Parathyroid adenoma (tissue), 2 donors: ENCODE data around the gene SMG6.

Experiments
- H2AFZ ChIP-seq: fragments of 300-600 bp; sonication (generic); one replicate; pipeline ENCODE4 v1.7.0; 2017; ENCODE audit warnings: antibody characterized with exemption, mild to moderate bottlenecking
- H3K27ac ChIP-seq: fragments of 300-600 bp; sonication (generic); one replicate; pipeline ENCODE4 v1.7.0; 2017
- H3K27me3 ChIP-seq: fragments of 300-600 bp; sonication (generic); one replicate; pipeline ENCODE4 v1.7.0; 2017; ENCODE audit warnings: low read length; ENCODE audit not compliant: control insufficient read depth, insufficient read depth
- H3K36me3 ChIP-seq: fragments of 300-600 bp; sonication (generic); one replicate; pipeline ENCODE4 v1.7.0; 2017; ENCODE audit warnings: low read length; ENCODE audit not compliant: control insufficient read depth, insufficient read depth
- H3K4me1 ChIP-seq: fragments of 300-600 bp; sonication (generic); one replicate; pipeline ENCODE4 v1.7.0; 2017; ENCODE audit warnings: control low read depth
- H3K4me2 ChIP-seq: fragments of 300-600 bp; sonication (generic); one replicate; pipeline ENCODE4 v1.7.0; 2017; ENCODE audit warnings: low read length
- H3K4me3 ChIP-seq: fragments of 300-600 bp; sonication (generic); one replicate; pipeline ENCODE4 v1.7.0; 2017; ENCODE audit warnings: low read depth, low read length
- H3K79me2 ChIP-seq: fragments of 300-600 bp; sonication (generic); one replicate; pipeline ENCODE4 v1.7.0; 2017; ENCODE audit warnings: control low read depth
- H3K9ac ChIP-seq: fragments of 300-600 bp; sonication (generic); one replicate; pipeline ENCODE4 v1.7.0; 2017; ENCODE audit warnings: mild to moderate bottlenecking
- H3K9me3 ChIP-seq: fragments of 300-600 bp; sonication (generic); one replicate; pipeline ENCODE4 v1.7.0; 2017; ENCODE audit warnings: low read length; ENCODE audit not compliant: control insufficient read depth
- CTCF ChIP-seq: fragments of 300-600 bp; sonication (generic); IDR thresholded peaks from one replicate; pipeline ENCODE4 v1.7.0; 2017; ENCODE audit warnings: antibody characterized with exemption, mild to moderate bottlenecking
- donor health status: primary hyperparathyroidism.

Gene SMG6

DNA sequence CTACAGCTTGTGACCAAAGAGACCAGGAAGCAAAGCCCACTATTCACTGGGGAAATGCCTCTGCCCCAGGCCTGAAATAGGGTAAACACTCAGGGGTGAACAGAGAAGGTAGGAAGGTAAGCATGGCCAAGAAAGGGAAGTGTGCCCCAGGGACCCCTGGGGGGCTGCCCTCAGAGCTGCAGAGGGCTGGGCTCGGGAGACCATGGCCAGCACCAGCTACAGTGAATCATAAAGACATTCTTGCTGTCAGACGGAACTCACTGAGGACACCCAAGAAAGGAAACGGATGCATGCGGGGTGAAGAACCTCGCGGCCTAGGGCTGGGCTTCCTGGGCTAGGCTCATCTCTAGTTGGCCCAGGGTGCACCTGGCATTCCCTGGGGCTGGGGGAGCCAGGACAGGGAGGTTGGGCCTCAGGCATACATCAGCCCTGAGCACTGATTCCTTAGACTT lies 239.0 kb downstream of the SMG6 start:
- Histone ChIP-seq H3K4me3 (no peak overlapping the region), H3K79me2 (no peaks in the 10 kb centered on the region), H3K27ac (peak overlapping the region; percentile 37), H2AFZ (no peak overlapping the region), H3K4me1 (no peaks in the 10 kb centered on the region), H3K36me3 (no peaks in the 10 kb centered on the region), H3K9ac (no peak overlapping the region), H3K27me3 (no peaks in the 10 kb centered on the region), H3K9me3 (no peaks in the 10 kb centered on the region), H3K4me2 (no peak overlapping the region)
- TF ChIP-seq CTCF: no peak

GRCh38 chr17:2064147-2064489 lies 239.5 kb downstream of the SMG6 start:
- no peak for TF ChIP-seq CTCF
- Histone ChIP-seq H3K4me2 (no peak overlapping the region), H3K9me3 (no peaks in the 10 kb centered on the region), H3K27me3 (no peaks in the 10 kb centered on the region), H3K79me2 (no peaks in the 10 kb centered on the region), H3K27ac (no peak overlapping the region), H3K4me3 (no peak overlapping the region), H3K4me1 (no peaks in the 10 kb centered on the region), H2AFZ (no peak overlapping the region), H3K9ac (no peak overlapping the region), H3K36me3 (no peaks in the 10 kb centered on the region)

DNA sequence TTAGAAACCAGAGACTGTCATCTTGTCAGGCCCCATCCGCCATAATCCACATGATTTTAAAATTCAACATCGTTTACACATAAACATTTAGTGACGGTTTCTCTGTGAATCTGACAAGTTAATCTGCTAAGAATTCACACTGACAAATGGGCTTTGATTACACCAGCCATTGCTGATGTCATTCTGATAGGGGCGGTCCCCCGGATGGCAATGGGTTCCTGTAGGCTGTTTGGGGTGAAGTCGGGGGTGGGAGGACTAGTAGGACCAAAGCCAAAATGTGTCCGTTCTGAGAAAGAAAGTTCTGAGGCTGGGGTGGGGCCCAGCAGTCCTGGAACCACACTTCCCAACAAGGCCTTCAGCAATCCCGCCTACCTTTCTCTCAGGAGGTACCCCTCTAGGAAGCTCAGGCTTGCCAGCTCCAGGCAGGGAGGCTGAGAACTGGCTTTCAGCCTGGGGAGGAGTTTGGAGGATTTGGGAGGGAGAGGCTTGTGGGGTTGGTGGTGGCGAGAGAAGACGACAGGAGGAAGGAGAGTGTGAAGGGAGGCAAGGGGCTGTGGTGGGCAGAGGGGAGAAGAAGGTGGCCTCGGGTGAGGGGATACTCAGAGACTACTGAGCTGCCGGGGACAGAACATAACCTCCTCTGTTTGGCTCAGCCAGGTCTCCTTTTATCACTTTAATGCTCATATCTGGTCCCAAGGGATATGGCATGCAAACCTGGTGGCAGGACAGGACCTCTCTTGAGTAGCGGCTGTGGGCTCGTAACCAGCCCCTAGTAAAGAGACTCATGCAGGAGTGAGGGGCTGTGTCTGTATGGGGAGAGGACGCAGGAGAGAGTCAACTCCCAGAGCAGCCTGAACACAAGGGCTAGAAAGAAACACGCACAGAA lies 240.1 kb downstream of the SMG6 start:
- Histone ChIP-seq H3K27ac (peak overlapping the region; percentile 6), H3K4me3 (no peak overlapping the region), H3K9me3 (no peaks in the 10 kb centered on the region), H3K9ac (no peak overlapping the region), H3K27me3 (no peaks in the 10 kb centered on the region), H2AFZ (no peak overlapping the region), H3K4me2 (no peak overlapping the region), H3K36me3 (no peaks in the 10 kb centered on the region), H3K79me2 (no peaks in the 10 kb centered on the region), H3K4me1 (no peaks in the 10 kb centered on the region)
- TF ChIP-seq CTCF: no peak

DNA sequence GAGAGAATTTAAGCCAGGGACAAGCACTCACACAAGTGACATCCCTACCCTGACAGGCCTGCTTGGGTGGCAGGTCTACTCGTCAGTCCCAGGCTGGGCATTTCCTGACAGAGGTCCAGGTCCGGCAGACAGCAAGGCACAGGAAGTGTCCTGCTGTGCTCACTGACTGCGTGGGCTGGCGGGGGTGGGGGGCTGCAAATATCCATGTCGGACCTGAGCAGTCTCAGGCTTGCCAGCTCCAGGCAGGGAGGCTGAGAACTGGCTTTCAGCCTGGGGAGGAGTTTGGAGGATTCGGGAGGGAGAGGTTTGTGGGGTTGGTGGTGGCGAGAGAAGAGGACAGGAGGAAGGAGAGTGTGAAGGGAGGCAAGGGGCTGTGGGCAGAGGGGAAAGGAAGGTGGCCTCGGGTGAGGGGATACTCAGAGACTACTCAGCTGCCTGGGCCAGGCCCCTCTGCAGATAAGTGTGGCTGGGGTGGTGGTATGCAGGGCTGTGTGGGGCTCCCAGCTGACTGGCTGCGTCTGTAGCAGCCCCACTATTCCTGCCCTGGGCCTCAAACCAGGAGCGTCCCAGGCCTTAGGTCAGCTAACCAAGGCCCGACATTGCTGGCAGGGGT lies 240.9 kb downstream of the SMG6 start:
- Histone ChIP-seq H3K9me3 (no peaks in the 10 kb centered on the region), H3K27me3 (no peaks in the 10 kb centered on the region), H3K4me3 (no peak overlapping the region), H3K4me1 (no peaks in the 10 kb centered on the region), H3K4me2 (no peak overlapping the region), H3K27ac (peak overlapping the region; percentile 6), H3K36me3 (no peaks in the 10 kb centered on the region), H3K9ac (no peak overlapping the region), H2AFZ (no peak overlapping the region), H3K79me2 (no peaks in the 10 kb centered on the region)
- TF ChIP-seq CTCF: no peak
